ENCODE data around the gene RDH11.

The RDH11 gene

GRCh38 chr14:67736771-67737170 lies 41.2 kb upstream of the RDH11 start:
- Histone ChIP-seq H3K79me2 (ENCODE audit: insufficient read depth, low read length) (no peaks in the 10 kb centered on the region), H3K4me2 (ENCODE audit: insufficient read depth, low read length) (no peak overlapping the region), H3K27ac (ENCODE audit: low read length) (no peak overlapping the region), H3K4me1 (ENCODE audit: insufficient read depth, low read length) (no peaks in the 10 kb centered on the region), H2AFZ (ENCODE audit: low read depth, low read length) (no peak overlapping the region), H3K9ac (ENCODE audit: low read depth, low read length) (no peak overlapping the region), H3K36me3 (ENCODE audit: insufficient read depth, low read length) (no peaks in the 10 kb centered on the region), H4K20me1 (ENCODE audit: insufficient read depth, low read length) (no peaks in the 10 kb centered on the region), H3K4me3 (ENCODE audit: low read depth in 1 of 2, low read length in 2 of 2) (no peak overlapping the region), H3K27me3 (ENCODE audit: insufficient read depth, low read length, poor library complexity) (no peaks in the 10 kb centered on the region), H3K9me3 (ENCODE audit: insufficient read depth, low read length, severe bottlenecking) (no peaks in the 10 kb centered on the region)
- TF ChIP-seq CTCF (IDR thresholded peaks at IDR 0.05; ENCODE audit: borderline replicate concordance, extremely low read depth, low read length, poor library complexity, severe bottlenecking) (no peak), EZH2 (IDR thresholded peaks at IDR 0.05; ENCODE audit: borderline replicate concordance, low read depth, low read length, severe bottlenecking) (no peak)
- no peak for DNase-seq
- ATAC-seq (ENCODE audit: insufficient read depth, low read depth), result no peak

- Histone ChIP-seq H4K20me1 (ENCODE audit: insufficient read depth, low read length) (no peaks in the 10 kb centered on the region), H2AFZ (ENCODE audit: low read depth, low read length) (no peak overlapping the region), H3K27me3 (ENCODE audit: insufficient read depth, low read length, poor library complexity) (no peaks in the 10 kb centered on the region), H3K4me3 (ENCODE audit: low read depth in 1 of 2, low read length in 2 of 2) (no peak overlapping the region), H3K79me2 (ENCODE audit: insufficient read depth, low read length) (no peaks in the 10 kb centered on the region), H3K9ac (ENCODE audit: low read depth, low read length) (no peak overlapping the region), H3K4me1 (ENCODE audit: insufficient read depth, low read length) (no peaks in the 10 kb centered on the region), H3K4me2 (ENCODE audit: insufficient read depth, low read length) (no peak overlapping the region), H3K9me3 (ENCODE audit: insufficient read depth, low read length, severe bottlenecking) (no peaks in the 10 kb centered on the region), H3K27ac (ENCODE audit: low read length) (no peak overlapping the region), H3K36me3 (ENCODE audit: insufficient read depth, low read length) (no peaks in the 10 kb centered on the region)
- TF ChIP-seq CTCF (IDR thresholded peaks at IDR 0.05; ENCODE audit: borderline replicate concordance, extremely low read depth, low read length, poor library complexity, severe bottlenecking) (no peak), EZH2 (IDR thresholded peaks at IDR 0.05; ENCODE audit: borderline replicate concordance, low read depth, low read length, severe bottlenecking) (no peak)
- no peak for ATAC-seq (ENCODE audit: insufficient read depth, low read depth)
- DNase-seq, result no peak
These were observed 40.0 kb upstream of the RDH11 start for GRCh38 chr14:67735336-67736147.

- no peaks in the 10 kb centered on the region for H3K79me2 ChIP-seq (ENCODE audit: insufficient read depth, low read length)
- DNase-seq (no peak), ATAC-seq (ENCODE audit: insufficient read depth, low read depth) (no peak)
- no peaks in the 10 kb centered on the region for H3K4me1 ChIP-seq (ENCODE audit: insufficient read depth, low read length)
- H3K36me3 ChIP-seq (ENCODE audit: insufficient read depth, low read length), result no peaks in the 10 kb centered on the region
- no peak overlapping the region for H3K4me3 ChIP-seq (ENCODE audit: low read depth in 1 of 2, low read length in 2 of 2)
- H2AFZ ChIP-seq (ENCODE audit: low read depth, low read length), result no peak overlapping the region
- no peaks in the 10 kb centered on the region for H3K9me3 ChIP-seq (ENCODE audit: insufficient read depth, low read length, severe bottlenecking)
- H3K4me2 ChIP-seq (ENCODE audit: insufficient read depth, low read length), result no peak overlapping the region
- no peaks in the 10 kb centered on the region for H4K20me1 ChIP-seq (ENCODE audit: insufficient read depth, low read length)
- no peak overlapping the region for H3K27ac ChIP-seq (ENCODE audit: low read length)
- no peak overlapping the region for H3K9ac ChIP-seq (ENCODE audit: low read depth, low read length)
- no peak for TF ChIP-seq EZH2 (IDR thresholded peaks at IDR 0.05; ENCODE audit: borderline replicate concordance, low read depth, low read length, severe bottlenecking)
- TF ChIP-seq CTCF (IDR thresholded peaks at IDR 0.05; ENCODE audit: borderline replicate concordance, extremely low read depth, low read length, poor library complexity, severe bottlenecking), result no peak
- no peaks in the 10 kb centered on the region for H3K27me3 ChIP-seq (ENCODE audit: insufficient read depth, low read length, poor library complexity)
These were observed 39.1 kb upstream of the RDH11 start for GRCh38 chr14:67734675-67735074.
